ENCODE results near the gene IRF2BPL.

Gene IRF2BPL

DNA sequence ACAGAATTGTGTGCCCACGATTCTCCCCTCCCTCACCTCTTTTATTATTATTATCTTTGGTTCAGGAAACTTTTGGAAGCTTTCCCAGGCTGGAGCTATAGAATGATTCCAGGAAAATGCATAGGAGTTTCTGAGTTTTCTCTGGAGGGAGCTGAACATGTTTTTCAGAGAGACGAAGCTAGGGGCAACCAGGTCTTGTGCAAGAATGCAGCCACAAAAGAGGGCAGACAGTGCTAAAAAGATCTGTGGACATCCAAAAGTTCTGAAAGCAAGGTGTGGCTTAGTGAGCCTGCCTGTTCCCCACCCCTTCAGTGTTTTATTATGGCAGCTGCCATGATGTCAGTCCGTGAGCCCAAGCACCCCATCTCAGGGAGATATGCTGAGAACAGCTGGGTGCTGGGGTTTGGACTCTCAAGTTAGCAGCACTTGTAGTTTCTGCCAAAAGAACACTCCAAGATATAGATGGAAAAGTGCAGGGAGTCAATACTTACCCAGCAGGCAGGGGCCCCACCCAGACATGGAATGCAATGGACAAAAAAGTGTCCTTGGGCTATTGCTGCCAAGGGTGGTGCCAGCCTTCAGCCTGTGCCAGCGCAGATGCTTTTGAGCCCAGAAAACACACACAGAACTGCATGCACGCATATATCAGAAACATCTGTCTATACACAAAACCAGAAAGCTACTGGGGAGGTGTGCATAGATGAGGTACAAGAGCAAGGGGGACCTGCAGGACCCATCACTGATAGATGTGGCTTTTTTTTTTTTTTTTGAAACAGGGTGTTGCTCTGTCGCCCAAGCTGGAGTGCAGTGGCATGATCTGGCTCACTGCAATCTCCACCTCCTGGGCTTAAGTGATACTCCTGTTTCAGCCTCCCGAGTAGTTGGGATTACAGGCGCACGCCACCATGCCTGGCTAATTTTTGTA, 17.0 kb upstream of the IRF2BPL start:
- DNase-seq (ENCODE audit: low spot score in 2 of 2) (no peak), ATAC-seq (replicated peaks; ENCODE audit: extremely low read depth, poor library complexity, severe bottlenecking) (no peak)
- no peak overlapping the region for H3K27ac Mint-ChIP-seq (ENCODE audit: low read depth)
- H3K9me3 Mint-ChIP-seq = no peaks in the 10 kb centered on the region
- H3K27me3 Mint-ChIP-seq = no peaks in the 10 kb centered on the region
- peaks cover 6% of the 10 kb centered on the region for H3K36me3 Mint-ChIP-seq (ENCODE audit: insufficient read depth)
- H3K4me1 Mint-ChIP-seq = peaks cover 30% of the 10 kb centered on the region
- H3K4me3 Mint-ChIP-seq = no peak overlapping the region

DNA sequence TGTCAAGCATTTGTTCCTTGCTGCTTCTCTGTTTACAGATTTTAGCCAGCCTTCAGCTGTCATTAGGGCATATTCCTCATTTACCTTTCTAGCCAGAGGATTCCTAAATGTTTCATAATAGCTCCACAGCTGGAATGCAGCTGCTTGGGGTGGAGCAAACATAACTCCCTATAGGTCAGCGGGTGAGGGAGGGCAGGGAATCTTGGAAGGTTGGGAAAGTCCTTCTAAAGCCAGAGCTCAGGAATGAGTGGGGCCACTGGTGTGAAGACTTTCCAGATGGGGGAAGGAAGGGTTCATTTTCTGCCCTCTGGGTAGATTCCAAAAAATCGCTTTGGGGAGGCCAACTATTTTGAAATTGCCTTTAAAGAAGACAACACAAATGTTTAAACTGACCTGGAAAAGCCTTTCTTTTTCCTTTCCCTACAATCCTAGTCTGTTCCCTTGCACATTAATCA, 16.3 kb upstream of the IRF2BPL start:
- no peak overlapping the region for H3K27ac Mint-ChIP-seq (ENCODE audit: low read depth)
- DNase-seq (ENCODE audit: low spot score in 2 of 2) = no peak
- H3K27me3 Mint-ChIP-seq = no peaks in the 10 kb centered on the region

DNA sequence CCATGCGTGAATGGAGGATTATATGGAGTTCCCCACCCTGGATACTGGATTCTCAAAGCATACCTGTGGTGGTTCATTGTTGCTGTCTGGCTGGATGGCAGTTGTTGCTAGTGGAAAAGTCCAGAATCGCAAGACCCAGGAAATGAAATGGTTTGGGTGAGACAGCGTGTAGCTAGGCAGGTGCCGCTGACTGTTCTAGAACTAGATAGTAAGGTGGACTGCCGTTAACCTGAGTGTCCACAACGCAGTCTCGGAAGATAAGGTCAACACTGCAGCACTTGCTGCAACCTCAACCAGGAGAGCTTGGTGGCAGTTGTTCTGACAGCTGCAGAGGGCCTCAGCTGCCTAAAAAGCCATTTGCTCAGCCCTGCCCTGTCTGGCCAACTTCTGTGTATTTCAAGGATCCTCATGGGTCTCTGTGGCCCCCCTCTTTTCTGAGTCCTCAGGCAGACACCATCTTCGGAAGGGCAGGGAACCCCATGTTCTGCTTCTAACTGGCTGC, 15.5 kb upstream of the IRF2BPL start:
- DNase-seq (ENCODE audit: low spot score in 2 of 2) = no peak
- Mint-ChIP-seq H3K27me3 (no peaks in the 10 kb centered on the region), H3K36me3 (ENCODE audit: insufficient read depth) (peaks cover 13% of the 10 kb centered on the region), H3K4me1 (peaks cover 42% of the 10 kb centered on the region), H3K4me3 (peak overlapping the region; percentile 55), H3K27ac (ENCODE audit: low read depth) (peak overlapping the region; percentile 74), H3K9me3 (no peaks in the 10 kb centered on the region)
- no peak for ATAC-seq (replicated peaks; ENCODE audit: extremely low read depth, poor library complexity, severe bottlenecking)

More for the DNA sequence above, 16.3 kb upstream of the IRF2BPL start:
- Mint-ChIP-seq H3K4me3 (no peak overlapping the region), H3K9me3 (no peaks in the 10 kb centered on the region), H3K36me3 (ENCODE audit: insufficient read depth) (peaks cover 11% of the 10 kb centered on the region), H3K4me1 (peaks cover 35% of the 10 kb centered on the region)
- ATAC-seq (replicated peaks; ENCODE audit: extremely low read depth, poor library complexity, severe bottlenecking) = no peak

DNA sequence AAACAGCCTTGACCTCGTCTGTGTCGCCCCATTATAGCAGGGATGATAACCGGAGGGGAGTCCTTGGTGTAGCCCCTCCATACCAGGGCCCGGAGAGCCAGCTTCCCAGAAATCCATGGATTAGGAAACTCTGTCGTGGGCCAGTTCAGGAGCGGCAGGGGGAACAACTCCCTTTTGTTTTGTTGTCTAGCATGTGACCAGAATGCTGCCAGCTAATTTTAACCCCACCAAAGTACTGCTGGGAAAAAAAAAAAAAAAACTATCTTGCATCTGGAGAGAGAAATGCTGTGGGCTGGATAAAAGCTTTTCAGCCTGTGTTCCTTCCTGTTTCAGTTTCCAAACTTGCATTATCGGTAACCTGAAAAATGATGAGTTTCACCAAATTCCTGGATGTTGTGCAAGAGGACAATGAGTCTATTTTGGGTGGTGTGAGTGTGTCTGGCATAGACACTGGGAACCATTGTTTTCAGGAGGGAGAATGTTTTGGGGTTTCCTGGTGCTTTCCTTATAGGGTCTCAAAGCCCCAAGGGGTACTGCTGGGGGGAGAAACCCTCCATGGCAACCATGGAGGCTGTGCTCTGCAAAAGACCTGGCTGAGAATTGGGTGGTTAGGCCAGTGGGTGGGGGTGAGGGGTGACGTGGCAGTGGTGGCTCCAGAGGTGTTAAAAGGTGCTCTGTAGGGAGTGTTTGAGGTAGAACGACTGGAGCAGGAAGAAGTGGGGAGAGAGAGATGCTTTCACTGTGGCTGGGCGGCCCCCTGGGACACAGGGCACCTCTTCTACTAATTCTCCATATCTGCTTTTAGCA, 14.9 kb upstream of the IRF2BPL start:
- H3K36me3 Mint-ChIP-seq (ENCODE audit: insufficient read depth) = peaks cover 16% of the 10 kb centered on the region
- peaks cover 49% of the 10 kb centered on the region for H3K4me1 Mint-ChIP-seq
- H3K27me3 Mint-ChIP-seq = no peaks in the 10 kb centered on the region
- peak overlapping the region; percentile 55 for H3K4me3 Mint-ChIP-seq
- peak overlapping the region; percentile 74 for H3K27ac Mint-ChIP-seq (ENCODE audit: low read depth)
- peak in 1 of 2 donors; percentile 56 for DNase-seq (ENCODE audit: low spot score in 2 of 2)
- ATAC-seq (replicated peaks; ENCODE audit: extremely low read depth, poor library complexity, severe bottlenecking) = no peak
- no peaks in the 10 kb centered on the region for H3K9me3 Mint-ChIP-seq

DNA sequence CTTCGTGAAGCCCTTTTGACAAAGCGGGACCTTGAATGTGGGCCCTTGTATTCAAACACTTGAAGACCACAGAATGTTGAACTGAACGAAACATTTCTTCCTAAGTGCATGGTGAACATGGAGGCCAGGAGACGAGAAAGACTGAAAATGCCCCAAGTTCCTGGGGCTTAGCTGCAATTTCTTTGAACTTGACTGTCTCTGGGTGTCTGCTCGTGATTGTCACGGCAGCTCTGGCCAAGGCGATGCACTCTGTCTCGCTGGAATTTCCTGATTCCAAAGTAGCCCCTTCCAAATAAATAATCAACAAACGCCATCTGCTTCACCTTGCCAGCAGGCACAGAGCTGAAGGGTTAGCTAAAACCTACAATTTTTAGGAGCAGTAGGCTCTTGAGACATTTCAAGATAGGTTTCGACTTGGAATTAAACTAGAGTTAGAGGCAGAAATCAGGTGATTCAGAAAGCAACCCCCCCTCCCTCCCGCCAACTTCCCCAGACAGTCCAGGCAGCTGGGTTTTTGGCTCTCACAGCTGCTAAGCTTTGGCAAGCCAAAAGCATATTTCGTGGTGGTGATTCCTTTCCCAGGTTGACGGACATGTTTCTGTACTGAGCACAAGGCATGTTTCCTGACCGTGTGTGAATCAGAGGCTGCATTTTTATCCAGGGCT, 13.5 kb upstream of the IRF2BPL start:
- Mint-ChIP-seq H3K27ac (ENCODE audit: low read depth) (peak overlapping the region; percentile 96), H3K4me1 (peaks cover 63% of the 10 kb centered on the region), H3K36me3 (ENCODE audit: insufficient read depth) (peaks cover 19% of the 10 kb centered on the region), H3K9me3 (no peaks in the 10 kb centered on the region), H3K4me3 (peak overlapping the region; percentile 77), H3K27me3 (no peaks in the 10 kb centered on the region)
- ATAC-seq (replicated peaks; ENCODE audit: extremely low read depth, poor library complexity, severe bottlenecking) (no peak), DNase-seq (ENCODE audit: low spot score in 2 of 2) (no peak)

DNA sequence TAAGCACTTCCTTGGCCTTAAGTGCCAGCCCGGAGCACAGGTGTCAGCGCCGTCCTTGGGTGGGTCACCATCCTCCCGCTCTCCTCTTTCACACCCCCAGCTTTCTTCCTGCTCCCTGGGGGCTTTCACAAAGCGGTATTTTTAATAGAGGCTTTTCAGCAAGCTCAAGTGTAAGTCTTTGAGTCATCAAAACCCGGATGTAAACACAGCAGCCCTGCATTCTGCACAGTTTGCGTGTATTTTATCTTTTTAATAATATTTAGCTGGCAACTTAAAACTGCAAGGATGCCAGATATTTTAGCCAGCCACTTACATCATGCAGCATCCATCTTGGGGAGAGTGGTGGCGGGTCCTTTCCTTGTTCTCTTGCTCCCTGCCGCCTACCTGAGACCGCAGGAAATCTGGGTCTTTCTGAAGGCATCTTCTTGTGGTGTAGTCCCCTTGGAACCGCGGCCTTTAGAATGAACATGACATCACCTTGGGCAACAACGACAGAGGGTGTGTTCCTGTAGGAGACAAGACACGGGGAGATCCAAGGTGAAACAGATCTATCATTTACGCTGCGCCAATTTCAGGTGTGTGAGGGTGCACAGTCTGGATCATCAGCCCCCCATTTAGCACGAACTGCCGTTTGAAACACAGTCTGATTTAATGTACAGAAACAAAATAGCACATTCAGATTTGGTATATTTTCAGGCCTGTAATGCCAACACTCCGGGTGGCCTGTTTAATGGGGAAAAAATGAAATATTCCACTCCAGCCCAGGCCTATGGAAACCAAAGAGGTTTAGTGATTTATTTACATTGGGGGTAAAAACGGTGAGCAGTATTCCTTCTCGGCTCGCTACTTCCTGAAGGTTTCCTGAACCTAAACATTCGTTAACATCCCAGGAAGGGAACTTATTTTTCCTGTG, 12.5 kb upstream of the IRF2BPL start:
- DNase-seq (ENCODE audit: low spot score in 2 of 2) = no peak

DNA sequence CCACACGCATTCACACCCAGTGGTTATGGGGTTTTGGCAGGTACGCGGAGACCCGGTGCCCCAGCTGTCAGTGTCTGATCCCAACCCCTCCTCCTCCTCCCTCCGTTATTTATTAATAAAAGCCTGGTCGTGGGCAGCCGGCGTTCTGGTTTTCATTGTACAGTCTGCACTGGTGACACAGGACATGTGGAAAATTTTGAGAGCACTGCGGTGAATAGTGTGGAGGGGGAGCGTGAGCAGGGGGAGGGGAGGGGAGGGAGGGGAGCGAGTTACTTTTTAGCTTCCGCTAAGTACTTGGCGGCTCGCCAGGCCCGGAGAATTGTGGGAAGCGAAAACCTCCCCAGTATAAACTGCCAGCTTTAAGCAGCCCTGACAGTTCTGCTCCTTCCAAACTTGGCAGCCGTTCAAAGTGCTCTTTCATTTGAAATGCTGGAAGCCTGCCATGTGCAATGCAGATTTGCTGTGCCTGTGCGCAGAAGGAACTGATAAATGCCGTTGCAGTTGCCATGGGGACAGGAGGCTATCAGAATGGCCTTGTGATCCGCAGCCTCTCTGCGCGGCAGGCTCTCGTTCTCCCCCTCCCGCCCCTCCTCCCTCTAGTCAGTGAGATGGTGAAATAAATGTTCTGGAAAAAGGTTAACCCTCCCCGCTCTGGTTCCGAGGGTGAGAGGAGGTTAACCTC, 11.7 kb upstream of the IRF2BPL start:
- Mint-ChIP-seq H3K27me3 (no peaks in the 10 kb centered on the region), H3K4me1 (peaks cover 70% of the 10 kb centered on the region), H3K4me3 (peak overlapping the region; percentile 77), H3K36me3 (ENCODE audit: insufficient read depth) (peaks cover 19% of the 10 kb centered on the region), H3K9me3 (no peaks in the 10 kb centered on the region), H3K27ac (ENCODE audit: low read depth) (peak overlapping the region; percentile 96)
- ATAC-seq (replicated peaks; ENCODE audit: extremely low read depth, poor library complexity, severe bottlenecking) = peak; percentile 73
- DNase-seq (ENCODE audit: low spot score in 2 of 2) = peak; percentile 96 to 97

More for the DNA sequence above, 12.5 kb upstream of the IRF2BPL start:
- H3K27me3 Mint-ChIP-seq = no peaks in the 10 kb centered on the region
- peak overlapping the region; percentile 77 for H3K4me3 Mint-ChIP-seq
- H3K9me3 Mint-ChIP-seq = no peaks in the 10 kb centered on the region
- peak; percentile 54 for ATAC-seq (replicated peaks; ENCODE audit: extremely low read depth, poor library complexity, severe bottlenecking)
- peaks cover 19% of the 10 kb centered on the region for H3K36me3 Mint-ChIP-seq (ENCODE audit: insufficient read depth)
- peak overlapping the region; percentile 96 for H3K27ac Mint-ChIP-seq (ENCODE audit: low read depth)
- peaks cover 70% of the 10 kb centered on the region for H3K4me1 Mint-ChIP-seq

DNA sequence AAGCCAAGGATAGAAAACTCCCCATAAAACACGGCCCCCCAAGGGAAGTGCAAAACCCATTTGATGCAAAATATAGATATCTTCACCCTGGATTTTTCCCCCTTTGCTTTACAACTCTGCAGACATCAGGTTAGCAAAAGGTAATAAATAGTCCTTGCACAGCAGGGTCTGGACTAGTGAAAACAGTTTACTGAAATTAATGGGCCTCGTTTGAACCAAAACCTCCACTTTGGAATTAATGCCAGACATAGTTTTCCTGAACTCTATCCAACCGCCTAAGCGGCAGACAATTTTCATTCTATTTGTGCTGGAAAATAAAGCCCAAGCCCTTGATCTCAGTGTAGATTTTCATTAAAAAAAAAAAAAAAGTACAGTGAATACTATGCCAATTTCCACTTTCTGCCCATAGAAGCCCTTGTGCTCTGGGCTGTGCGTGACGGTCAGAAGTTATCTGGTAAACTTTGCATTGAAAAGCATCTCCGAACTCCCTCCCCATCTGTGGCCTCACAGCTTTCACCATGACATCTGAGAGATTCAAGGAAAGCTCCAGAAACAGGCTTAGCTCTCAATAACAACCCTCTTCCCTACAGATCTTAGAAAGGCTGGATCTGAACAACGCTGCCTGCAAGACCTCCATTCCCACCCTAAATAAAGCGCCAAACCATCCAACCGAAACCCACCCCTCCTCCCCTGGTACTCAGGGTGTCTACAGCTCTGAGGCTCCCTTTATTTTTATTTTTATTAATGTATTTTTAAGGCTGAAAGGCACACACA, 11.0 kb upstream of the IRF2BPL start:
- H3K9me3 Mint-ChIP-seq = no peaks in the 10 kb centered on the region

DNA sequence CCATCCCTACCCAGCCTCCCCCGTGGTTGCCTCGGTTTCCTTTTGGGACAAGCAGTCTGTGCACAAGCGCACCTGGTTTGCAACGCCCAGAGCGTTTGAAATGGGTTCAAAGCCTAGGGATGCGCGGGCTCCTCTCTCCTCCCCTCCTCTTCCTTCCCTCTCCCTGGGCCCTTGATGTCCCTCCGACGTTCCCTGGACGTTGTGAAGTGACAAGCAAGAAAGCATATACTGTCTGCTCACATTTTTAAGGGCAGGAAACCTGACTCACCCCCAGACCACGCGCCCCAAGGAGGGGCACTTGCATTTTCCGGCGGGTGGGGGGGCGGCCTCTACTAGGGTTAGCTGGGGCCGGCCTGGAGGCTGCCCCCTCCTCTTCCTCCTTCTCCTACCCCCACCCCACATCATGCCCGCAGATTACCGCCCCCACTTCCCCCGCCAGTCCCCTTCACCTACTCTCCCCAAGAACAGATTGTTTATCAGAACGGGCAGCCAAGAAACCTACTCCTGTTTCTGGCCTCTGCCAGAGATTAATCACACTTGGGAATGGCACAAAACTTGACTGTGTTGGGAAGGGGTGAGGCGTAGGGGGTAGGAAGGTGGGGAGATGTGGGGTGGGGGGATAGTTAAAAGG, 9.5 kb upstream of the IRF2BPL start:
- H3K9me3 Mint-ChIP-seq = no peaks in the 10 kb centered on the region
- no peaks in the 10 kb centered on the region for H3K27me3 Mint-ChIP-seq
- peak overlapping the region; percentile 75 for H3K27ac Mint-ChIP-seq (ENCODE audit: low read depth)
- H3K36me3 Mint-ChIP-seq (ENCODE audit: insufficient read depth) = peaks cover 18% of the 10 kb centered on the region
- ATAC-seq (replicated peaks; ENCODE audit: extremely low read depth, poor library complexity, severe bottlenecking) (no peak), DNase-seq (ENCODE audit: low spot score in 2 of 2) (no peak)
- peaks cover 73% of the 10 kb centered on the region for H3K4me1 Mint-ChIP-seq
- H3K4me3 Mint-ChIP-seq = peak overlapping the region; percentile 45

More for the DNA sequence above, 11.0 kb upstream of the IRF2BPL start:
- no peaks in the 10 kb centered on the region for H3K27me3 Mint-ChIP-seq
- peak overlapping the region; percentile 77 for H3K4me3 Mint-ChIP-seq
- no peak for DNase-seq (ENCODE audit: low spot score in 2 of 2)
- H3K27ac Mint-ChIP-seq (ENCODE audit: low read depth) = peak overlapping the region; percentile 96
- H3K4me1 Mint-ChIP-seq = peaks cover 73% of the 10 kb centered on the region
- peaks cover 19% of the 10 kb centered on the region for H3K36me3 Mint-ChIP-seq (ENCODE audit: insufficient read depth)
- no peak for ATAC-seq (replicated peaks; ENCODE audit: extremely low read depth, poor library complexity, severe bottlenecking)

DNA sequence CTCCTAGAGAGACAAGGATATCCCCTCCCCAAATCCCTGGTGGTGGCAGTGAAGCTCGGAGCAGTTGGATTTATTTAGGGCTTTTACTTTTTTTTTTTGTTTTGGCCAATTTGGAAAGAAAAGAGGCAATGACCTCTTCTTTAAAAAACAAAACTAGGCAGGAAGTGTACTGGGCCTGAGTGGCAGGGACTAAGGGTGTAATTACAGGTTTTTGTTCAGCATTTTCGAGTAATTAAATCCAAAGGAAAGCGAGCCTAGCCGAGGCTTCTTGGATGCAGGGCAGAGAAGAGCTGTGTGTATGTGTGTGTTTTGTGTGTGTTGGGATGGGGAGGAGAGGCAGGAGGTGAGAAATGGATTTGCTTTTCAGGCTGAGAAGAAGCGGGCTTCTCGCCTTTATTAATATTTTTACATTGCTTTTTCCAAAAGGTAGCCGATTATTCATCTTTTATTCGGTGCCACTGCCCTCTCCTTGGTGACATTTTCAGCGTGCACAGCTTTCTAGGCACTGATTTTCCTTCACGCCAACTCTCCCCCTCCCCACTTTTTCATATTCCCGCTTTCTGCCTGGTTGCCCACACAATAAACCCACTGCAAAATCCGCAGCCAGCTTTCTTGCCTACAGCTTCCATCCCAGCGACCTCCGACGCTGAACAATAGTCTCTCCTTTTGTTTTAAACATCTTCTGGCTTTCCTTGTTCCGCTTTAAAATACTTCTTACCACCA, 8.9 kb upstream of the IRF2BPL start:
- H3K27ac Mint-ChIP-seq (ENCODE audit: low read depth) = no peak overlapping the region
- H3K4me3 Mint-ChIP-seq = peak overlapping the region; percentile 45
- peaks cover 23% of the 10 kb centered on the region for H3K36me3 Mint-ChIP-seq (ENCODE audit: insufficient read depth)
- no peaks in the 10 kb centered on the region for H3K9me3 Mint-ChIP-seq
- peaks cover 77% of the 10 kb centered on the region for H3K4me1 Mint-ChIP-seq
- ATAC-seq (replicated peaks; ENCODE audit: extremely low read depth, poor library complexity, severe bottlenecking) (no peak), DNase-seq (ENCODE audit: low spot score in 2 of 2) (no peak)
- H3K27me3 Mint-ChIP-seq = no peaks in the 10 kb centered on the region

Data from central memory CD8-positive, alpha-beta T cell (primary cell).